Measurements from ENCODE around the gene NSG1.

NSG1 gene

DNA sequence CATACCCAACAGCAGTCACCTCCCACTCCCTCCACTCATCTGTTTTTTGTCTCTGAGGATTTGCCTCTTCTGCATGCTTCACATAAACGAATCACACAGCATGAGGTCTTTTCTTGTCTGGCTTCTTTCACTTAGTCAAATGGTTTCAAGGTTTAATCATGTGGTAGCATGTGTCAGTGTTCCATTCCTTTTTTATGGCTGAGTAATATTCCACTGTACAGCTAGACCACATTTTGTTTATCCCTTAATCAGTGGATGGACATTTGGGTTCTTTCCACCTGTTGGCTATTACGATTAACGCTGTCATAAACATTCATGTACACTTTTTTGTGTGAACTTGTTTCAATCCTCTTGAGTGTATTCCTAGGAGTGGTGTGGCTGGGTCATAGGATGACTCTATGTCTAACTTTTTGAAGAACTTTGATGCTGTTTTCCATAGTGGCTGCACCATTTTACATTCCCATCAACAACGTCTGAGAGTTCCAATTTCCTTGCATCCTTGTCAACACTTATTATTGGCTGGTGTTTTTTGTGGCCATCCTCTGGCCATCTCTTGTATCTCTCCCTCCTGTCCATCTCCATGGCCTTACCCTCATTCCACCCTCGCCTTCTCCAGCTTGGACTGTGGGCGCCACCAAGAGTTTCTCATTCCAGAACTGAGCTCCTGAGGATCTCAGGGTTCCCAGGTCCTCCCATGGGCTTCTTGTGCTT lies 12.4 kb upstream of the NSG1 start:
- no peak for DNase-seq

DNA sequence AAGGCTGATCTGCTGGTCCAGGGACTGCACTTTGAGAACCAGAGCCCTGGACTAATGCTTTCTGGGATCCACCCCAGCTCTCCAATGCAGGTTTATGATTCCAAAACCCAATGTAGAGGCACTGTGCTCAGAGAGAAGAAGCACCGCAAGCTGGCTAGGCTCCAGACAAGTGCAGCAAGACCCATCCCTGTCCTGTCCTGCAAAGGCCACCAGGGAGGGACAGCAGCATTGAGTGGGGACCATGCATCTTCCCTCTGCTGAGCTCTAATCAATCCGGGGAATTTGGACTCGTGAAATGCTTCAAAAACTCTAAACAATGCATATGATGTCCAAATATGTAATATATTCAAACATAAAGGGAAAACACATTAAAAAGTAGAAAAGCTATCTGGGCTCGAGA lies 10.8 kb upstream of the NSG1 start:
- no peak for DNase-seq

DNA sequence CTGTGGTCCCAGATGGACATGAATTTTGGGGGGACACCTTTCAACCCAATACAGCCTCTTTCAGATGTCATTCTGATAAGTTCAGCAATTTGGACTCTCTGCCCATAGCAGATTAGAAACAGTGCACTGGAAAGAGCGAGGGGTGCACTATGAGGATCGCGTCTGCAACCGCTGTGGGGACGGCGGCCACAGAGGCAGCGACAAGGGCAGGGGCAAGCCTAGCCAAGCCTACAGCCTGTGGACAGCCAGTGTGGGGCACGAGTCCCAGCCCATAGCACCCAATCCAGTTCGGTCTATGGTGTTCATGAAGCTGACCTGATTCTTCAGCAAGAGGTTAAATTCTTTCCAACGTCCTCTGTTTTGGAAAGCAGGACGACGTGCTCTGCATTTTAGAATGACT lies 9.7 kb upstream of the NSG1 start:
- no peak for DNase-seq

DNA sequence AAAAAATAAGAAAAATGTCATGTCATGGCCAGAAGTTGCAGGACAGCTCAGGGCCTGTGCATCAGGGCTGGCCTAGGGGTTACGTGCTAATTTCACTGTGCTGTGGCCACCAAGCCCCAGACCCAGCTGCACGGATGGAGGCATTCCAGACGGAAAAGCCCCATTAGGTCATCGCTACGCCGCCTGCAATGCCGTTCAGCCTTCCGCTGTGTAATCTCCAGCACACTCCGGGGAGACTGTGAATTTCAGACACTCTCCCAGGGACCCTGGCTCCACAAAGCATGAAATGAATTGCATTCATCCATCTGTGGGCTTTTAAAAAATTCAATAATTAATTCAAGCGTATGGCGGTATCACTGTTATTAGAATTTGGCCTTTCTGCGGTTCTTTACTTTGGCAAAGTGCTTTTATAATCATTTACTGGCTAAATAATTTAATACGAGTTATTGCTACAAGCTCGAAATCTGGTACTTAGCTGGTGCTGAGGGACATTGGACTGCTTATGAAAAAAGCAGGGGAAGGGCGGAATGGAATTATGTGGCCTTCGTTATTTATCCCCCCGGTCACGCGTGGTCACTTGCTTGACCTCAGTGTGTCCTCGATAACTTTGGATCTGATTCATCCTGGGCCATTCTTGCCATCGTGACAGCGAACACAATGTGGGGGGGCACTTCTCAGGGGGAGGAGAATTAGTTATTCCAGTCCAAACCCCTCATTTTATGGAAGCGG lies 9.0 kb upstream of the NSG1 start:
- DNase-seq = no peak

DNA sequence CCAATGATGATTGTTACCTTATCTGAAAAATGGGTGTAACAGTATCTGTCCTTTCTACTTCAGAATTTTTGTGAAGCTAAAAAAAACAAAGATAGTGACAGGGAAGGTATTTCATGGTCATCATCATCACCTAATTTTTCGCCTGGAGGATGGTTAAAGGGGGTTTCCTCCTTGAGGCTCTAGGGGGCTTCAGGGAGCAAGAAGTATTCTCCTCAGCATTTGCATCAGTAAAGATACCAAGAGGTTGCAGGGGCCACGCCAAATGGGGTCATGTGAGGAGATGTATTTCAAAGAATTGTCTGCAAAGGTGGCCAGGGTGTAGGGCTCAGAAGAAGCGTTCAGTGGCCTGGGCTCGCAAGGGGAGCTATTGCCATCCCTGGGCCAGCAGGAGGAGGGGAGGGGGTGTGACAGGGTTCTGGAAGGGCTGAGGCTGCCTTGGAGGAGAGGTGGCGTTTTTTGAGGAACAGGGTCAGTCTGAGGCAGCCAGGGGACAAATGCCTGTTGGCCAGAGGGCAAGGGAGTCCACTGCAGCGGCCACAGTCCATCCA lies 7.3 kb upstream of the NSG1 start:
- DNase-seq = no peak

DNA sequence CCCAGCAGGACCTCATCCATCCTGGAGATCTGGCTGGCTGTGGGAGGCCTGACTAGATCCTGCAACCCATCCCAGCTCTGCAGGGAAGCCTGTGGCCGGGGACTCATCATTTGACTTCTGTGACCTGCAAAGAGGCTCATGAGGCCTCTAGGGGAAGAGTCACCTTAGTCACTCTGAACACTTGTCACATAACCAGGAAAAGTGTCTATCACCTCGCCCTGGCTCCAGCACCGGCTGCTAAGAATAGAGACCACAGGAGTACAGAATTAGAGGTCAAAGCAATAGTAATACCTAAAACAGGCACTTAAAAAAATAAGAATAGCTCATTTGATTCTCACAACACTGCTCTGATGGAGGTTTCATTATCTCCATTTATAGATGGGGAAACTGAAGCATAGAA lies 3.8 kb upstream of the NSG1 start:
- no peak for DNase-seq

DNA sequence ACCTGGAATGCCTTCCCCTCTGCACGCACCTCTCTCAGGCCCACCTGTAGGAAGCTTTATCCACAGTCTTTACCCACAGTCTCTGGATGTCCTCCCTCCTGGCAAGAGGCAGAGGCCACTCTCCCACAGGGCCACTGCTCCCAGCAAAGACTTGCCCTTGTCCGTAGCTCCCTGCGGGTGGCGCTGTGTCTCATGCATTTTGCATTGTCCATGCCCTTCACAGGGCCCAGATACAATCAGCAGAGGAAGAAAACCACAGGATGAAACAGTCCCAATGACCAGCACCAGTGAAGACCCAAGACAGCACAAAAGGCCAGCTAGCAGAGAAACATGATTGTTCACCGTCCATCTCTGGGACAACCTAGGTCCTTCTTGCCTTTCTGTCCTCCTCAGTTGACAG lies 2.1 kb upstream of the NSG1 start:
- DNase-seq = no peak

DNA sequence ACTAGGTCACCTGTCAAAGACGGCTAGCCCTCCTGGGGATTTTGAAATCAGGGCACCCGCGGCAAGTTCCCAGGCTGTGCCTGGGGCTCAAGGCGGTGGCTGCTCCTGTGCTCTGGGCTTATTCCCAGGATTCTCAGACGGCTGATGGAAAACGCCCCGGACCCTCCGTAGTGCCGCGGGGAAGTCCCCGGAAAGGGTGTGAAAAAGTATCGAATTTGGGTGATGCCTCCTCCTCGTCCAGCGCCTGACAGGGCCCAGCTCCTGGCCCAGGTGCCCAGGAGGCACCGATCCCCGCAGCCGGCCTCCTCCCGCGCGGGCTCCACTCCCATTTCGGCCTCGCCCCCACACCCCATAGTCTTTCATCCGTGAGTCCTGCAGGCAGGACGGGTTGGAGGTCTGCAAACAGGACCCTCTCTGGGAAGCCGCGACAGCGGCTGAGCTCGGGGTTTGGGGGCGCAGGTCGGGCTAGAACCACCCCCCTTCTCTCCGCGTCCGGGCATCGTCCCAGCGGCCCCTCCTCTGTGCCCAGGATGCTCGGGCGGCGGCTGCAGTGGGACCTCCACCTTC lies 1.1 kb upstream of the NSG1 start:
- no peak for DNase-seq

DNA sequence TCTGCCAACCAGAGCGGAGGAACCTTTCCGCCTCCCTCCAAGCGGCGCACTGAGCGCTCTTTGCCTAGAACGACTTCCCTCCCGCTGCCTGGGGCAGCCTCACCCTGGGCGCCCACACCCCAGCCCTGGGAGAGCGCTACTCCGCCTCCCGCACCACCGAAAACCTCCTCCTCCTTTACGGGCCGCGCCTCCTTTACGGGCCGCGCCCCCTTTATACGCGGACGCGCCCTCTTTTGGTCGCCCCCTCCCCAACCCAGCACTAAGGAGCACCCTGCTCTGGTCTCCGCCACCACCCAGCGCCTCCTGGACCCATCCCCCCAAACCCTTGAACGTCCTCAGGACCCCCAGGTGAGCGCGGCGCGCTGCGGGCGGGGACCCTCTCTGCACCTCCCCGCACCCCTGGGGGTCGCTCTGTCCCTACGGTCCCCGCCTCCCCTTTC lies 586 bp upstream of the NSG1 start:
- DNase-seq = no peak

DNA sequence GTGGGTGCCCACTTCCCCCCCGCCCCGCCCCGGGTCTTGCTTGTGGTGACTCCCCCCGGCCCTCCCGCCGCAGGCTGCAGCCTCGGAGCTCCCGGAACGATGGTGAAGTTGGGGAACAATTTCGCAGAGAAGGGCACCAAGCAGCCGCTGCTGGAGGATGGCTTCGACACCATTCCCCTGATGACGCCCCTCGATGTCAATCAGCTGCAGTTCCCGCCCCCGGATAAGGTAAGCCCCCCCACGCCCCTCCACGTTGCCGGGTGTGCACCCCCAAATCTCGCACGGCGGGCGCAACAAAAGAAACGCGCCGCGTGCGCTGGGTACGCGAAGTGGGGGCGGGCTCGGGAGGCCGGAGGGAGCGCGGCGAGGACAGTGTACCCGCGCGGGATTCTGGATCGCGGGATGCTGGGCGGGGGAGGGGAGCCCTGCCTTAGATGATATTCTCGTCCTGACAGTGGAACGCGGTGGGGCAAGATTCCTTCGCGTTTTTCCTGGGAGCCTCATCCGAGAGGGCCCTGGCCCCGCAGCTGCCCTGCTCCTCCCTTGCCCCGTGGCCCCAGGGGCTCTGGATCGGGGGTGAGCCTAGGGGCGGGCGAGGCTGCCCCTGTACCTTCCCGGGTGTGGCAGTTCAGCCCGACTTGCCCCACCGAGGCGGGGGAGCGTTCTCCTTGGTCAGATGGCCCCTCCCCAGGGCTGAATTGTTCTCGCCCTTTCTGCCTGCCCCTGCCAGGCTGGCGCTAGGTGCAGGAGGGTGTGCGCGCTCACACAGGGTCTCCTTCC lies 819 bp downstream of the NSG1 start:
- DNase-seq = no peak

DNA sequence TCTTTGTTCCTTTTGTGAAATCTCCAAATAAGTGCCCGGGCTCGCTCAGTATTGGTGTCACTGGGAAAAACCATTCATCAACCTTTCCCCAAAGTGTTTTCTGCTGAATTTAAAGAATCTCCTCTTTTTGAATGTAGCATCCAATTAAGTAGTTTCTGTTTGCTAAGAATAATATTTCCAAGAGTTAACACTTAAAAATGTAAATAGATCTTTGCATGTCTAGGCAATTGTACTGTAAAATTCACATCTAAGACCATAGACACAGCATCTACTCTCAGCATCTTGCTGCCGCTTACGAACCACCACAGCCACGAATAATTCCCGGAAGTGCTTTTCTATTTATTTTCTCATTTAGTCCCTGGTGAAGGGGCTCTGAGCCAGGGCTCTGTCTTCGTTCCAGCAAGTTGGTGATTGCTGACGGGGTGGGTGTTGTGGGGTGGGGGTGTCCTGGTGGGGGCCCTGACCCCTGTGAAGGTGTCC lies 1.4 kb downstream of the NSG1 start:
- DNase-seq = no peak

DNA sequence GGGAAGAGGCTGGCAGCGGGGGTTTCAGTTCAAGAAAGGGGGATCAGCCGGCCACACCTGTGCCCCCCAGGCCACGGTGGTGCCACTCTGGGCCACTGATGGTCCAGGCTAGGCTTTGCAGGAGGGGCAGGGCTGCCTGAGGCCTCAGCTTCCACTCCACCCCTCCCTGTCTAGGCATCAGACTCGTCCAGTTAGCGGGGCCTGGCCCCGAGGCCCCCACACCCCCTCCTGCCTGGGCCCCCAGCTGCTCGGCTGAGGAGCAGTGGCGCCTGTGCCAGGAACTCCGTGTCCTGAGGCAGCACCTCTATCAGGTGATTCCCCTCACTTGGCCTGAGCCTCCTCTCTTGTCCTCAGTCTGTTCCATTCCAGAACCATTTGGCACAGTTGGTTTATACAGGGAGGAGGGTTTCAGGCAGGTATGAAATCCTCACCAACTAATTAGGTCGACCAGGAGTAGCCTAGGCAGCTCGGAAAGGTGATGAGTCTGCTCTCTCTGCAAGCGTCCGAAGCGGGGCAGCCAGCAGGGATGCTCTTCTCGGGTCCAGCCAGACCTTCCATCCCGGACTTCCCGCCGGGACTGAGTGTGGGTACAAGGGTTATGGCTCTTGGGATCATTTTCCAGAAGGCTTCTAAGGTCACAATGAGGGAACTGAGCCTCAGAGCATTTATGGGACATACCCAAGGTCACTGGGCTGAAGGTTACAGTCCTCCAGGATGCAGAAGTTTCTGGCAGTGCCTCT lies 2.1 kb downstream of the NSG1 start:
- DNase-seq = no peak

DNA sequence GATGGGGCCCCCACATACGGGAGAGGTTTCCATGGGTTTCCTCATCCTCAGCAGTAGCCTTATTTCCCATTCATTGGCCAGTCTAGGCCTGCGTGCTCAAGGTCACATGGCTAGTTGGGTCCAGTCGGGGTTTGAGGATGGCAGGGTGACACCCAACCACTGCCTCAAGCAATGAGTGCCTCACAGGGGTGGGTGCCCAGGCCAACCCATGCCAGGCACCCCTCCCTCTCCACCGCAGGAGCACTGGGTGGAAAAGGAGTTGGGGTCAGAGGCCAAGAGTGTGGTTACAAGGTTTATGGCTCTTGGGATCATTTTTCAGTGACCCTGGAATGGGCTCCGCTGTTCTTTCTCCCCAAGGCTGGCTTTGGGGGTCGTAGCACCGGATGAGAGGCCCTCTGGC lies 3.1 kb downstream of the NSG1 start:
- no peak for DNase-seq

DNA sequence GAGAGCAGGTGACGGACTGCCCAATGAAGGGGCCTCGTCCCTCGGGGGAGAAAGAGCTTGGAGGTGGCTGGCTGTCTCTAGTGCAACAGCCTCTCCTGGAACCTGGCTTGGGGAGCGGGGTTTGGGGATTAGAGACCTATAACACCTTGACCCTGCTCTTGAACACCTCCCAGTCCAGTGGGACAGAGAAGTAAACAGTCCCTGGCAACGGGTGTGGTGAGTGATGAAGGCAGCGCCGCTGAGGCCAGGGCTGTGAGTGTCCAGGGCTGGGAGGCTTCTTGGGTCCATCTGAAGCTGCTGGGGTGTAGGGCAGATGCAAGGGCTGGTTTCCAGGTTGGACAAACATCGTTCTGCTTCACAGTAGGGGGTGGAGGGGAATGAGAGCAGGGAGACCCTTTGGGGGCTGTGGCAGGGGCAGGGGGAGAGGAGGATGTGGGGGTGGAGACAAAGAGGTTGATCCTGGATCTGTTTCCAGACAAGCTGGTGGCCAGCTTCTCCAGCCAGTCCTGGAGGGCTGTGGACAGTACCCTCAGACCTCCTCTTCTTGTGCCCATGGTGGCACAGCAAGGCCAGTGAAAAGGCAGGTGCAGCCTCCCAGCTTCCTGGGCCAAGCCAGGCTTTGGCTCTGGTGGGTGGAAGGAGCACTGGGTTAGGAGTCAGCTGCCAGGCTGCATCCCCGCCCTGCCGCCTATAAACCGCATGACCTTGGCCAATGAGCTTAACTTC lies 3.8 kb downstream of the NSG1 start:
- DNase-seq = no peak

DNA sequence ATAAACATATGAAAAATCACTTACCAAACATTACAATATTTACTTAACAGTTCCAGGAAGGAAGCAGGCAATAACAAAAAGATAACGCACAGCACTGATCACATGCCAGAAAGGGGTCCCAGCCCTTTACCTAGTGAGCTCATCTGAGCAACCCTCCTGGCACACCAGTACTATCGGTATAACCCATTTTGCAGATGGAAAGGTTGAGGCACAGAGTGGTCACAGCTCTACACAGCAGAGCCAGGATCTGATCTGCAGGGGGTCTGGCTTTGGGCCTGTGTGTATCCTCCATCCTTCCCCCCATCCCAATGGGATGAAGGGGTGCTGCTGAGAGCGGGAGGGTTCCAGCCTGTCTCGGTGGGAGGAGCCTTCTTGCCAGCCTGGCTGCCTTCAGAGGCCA lies 5.0 kb downstream of the NSG1 start:
- no peak for DNase-seq

DNA sequence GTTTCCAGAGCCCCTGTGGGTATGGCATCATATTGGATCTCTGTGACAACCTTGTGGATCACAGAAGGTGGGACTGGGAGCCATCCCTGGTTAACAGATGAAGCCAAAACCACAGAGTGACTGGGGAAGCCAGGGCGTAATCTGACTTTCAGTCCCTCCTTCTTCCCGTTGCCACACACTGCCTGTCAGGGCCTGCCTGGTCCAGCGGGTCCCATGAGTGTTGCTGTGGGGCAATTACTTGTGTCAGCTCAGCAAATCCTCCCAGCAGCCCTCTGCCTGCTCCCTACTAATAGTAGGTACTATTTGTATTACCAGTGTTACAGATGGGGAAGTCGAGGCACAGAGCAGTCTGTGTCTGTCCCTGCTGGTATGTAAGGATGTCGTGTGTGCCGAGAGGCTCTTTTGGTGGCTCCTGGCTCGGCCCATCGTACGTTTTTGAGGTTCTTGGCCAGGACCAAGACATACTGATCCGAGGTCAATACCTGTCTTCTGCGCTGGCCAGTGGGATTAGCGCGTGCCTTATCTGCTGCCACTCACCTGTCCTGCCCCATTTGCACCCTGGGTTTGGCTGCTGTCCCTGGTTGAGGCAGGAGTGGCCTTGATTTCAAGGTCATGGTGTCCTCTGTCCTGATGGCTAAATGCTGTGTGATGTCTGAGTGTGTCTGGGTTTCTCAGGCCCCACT lies 5.7 kb downstream of the NSG1 start:
- no peak for DNase-seq

DNA sequence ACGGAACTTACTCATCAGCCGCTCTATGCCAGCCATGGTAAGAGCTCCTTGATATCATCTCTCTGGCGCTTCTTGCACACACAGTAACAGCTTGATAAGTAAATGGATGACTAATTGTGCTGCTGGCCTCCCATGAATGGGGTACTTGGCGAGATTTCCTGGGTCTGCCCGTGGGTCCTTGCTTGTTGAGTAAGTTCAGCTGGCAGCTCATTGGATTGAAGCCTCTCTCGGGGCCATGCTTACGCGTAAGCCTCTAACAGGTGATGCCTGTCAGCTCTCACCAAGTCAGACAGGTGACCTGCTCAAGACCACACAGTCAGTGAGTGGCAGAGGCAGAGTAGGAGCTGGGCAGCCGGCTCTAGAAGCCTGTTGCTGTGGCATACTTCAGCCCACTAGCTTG lies 7.7 kb downstream of the NSG1 start:
- no peak for DNase-seq

DNA sequence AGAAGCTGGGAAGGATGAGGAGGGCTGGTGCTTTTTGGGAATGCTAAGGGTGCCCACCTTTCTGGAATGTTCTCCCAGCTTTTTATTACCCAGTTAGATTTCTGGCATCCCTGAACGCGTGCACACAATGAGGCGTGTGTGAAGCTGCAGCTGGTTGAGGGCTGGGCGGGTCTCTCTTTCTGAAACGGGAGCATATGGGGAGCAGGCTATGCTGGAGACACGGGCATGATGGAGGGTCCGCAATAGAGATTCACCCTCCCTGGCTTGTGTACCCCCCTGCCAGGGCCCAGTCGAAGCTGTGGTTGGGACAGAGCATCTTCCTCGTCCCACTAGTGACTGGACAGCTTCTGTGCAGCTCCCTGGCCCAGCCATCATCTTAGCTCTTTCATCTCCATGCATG lies 8.5 kb downstream of the NSG1 start:
- DNase-seq = no peak

DNA sequence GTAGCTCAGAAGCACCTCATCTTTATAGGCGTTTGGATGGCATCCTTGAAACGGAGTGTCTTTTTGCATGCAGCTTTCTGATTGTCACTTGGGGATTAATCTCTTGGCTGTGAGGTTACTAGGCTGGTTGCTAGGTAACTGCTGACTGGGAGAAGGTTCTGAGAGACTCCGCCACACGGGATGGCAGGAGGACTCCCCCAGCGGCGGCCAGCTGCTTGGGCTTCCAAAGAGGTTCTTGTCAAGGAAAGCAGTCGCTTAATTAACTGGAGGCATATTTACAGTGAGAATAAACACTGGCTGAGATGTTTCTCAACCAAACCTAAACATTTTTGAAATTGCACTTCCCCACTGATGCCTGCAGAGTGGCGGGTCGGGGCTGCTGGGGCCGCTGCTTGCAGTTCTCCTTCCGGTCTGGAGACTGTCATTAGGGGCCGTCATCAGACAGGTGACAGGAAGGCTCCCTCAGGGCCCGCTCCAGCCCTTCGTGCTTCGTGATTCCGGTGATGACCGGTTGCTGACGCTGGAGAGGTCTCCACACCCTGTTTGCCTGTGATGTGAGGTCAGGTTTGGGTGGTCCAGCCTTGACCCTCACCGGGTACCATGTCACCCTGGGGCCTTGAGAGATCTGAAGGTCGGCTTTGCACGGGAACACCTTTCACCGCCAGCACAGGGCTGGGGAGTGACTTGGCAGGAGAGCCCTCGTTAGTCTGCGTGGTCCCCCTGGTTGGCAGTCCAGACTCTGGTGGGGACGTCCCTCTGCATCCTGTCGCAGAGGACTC lies 9.1 kb downstream of the NSG1 start:
- DNase-seq = peak; percentile 21

Measured in fibroblast of skin of abdomen (primary cell).